Astrocyte (in vitro differentiated cells and primary cell): ENCODE measurements around the gene GNB1. TPM values are rescaled to one million over a fixed set of nuclear protein-coding genes. Genes with fewer than 3 reads are reported as not detected.

Source experiments
- DNase-seq: peaks from one replicate; pipeline ENCODE4 v3.0.0-alpha.2; 2010; ENCODE audit warnings: low read depth
- FAIRE-seq: peaks from 2 replicates; lab custom pipeline; 2011; peaks lifted over from hg19 to GRCh38; lab: Jason Lieb, UNC
- H2AFZ ChIP-seq: 2 replicates; pipeline ENCODE4 v1.6.0; 2012; ENCODE audit warnings: low read depth, low read length, inconsistent platforms
- H3K27ac ChIP-seq: 2 replicates; pipeline ENCODE4 v1.5.1; 2011; ENCODE audit warnings: low read depth, low read length, inconsistent platforms
- H3K27me3 ChIP-seq: 2 replicates; pipeline ENCODE4 v1.6.0; 2011; ENCODE audit warnings: low read length, inconsistent platforms; ENCODE audit not compliant: insufficient read depth
- H3K36me3 ChIP-seq: 2 replicates; pipeline ENCODE4 v1.5.1; 2011; ENCODE audit warnings: low read length, inconsistent platforms; ENCODE audit not compliant: insufficient read depth
- H3K4me1 ChIP-seq: 2 replicates; pipeline ENCODE4 v1.5.1; 2011; ENCODE audit warnings: low read length, inconsistent platforms; ENCODE audit not compliant: insufficient read depth
- H3K4me2 ChIP-seq: 2 replicates; pipeline ENCODE4 v1.6.0; 2012; ENCODE audit warnings: low read length, inconsistent platforms
- H3K4me3 ChIP-seq: 2 replicates; pipeline ENCODE4 v1.5.1; 2011; ENCODE audit warnings: low read depth, mild to moderate bottlenecking, low read length, inconsistent platforms; ENCODE audit not compliant: insufficient read depth
- H3K79me2 ChIP-seq: 2 replicates; pipeline ENCODE4 v1.6.0; 2012; ENCODE audit warnings: mild to moderate bottlenecking, low read length, inconsistent platforms; ENCODE audit not compliant: insufficient read depth
- H3K9ac ChIP-seq: 2 replicates; pipeline ENCODE4 v1.6.0; 2012; ENCODE audit warnings: mild to moderate bottlenecking, low read length, inconsistent platforms
- H3K9me3 ChIP-seq: 2 replicates; pipeline ENCODE4 v1.5.1; 2012; ENCODE audit warnings: low read depth, mild to moderate bottlenecking, low read length, inconsistent platforms; ENCODE audit not compliant: insufficient read depth
- H4K20me1 ChIP-seq: 2 replicates; pipeline ENCODE4 v1.6.0; 2012; ENCODE audit warnings: low read length, inconsistent platforms; ENCODE audit not compliant: insufficient read depth
- H3K27ac Mint-ChIP-seq: one replicate; pipeline ENCODE4 v1.8.0; 2021; ENCODE audit warnings: mild to moderate bottlenecking, mixed read lengths; ENCODE audit not compliant: unreplicated experiment
- H3K27me3 Mint-ChIP-seq: one replicate; pipeline ENCODE4 v1.8.0; 2021; ENCODE audit warnings: low read depth, mixed read lengths; ENCODE audit not compliant: unreplicated experiment
- H3K36me3 Mint-ChIP-seq: one replicate; pipeline ENCODE4 v1.8.0; 2021; ENCODE audit warnings: low read depth, mixed read lengths; ENCODE audit not compliant: unreplicated experiment
- H3K4me1 Mint-ChIP-seq: one replicate; pipeline ENCODE4 v1.8.0; 2021; ENCODE audit warnings: low read depth, mixed read lengths; ENCODE audit not compliant: unreplicated experiment
- H3K4me3 Mint-ChIP-seq: one replicate; pipeline ENCODE4 v1.8.0; 2021; ENCODE audit warnings: mild to moderate bottlenecking, moderate library complexity, mixed read lengths; ENCODE audit not compliant: unreplicated experiment
- H3K9me3 Mint-ChIP-seq: one replicate; pipeline ENCODE4 v1.8.0; 2021; ENCODE audit warnings: mild to moderate bottlenecking, mixed read lengths; ENCODE audit not compliant: unreplicated experiment
- EZH2 ChIP-seq: IDR thresholded peaks from 2 replicates; pipeline ENCODE4 v1.6.1; 2012; ENCODE audit warnings: mild to moderate bottlenecking, low read length, inconsistent platforms; ENCODE audit not compliant: insufficient read depth
- total RNA-seq: library from RNA; stranded (reverse); gene quantifications from 2 replicates; pipeline ENCODE4 v1.2.1, GENCODE V29; 2021
- TF ChIP-seq, protein P1 (sequence below): IDR thresholded peaks from 2 replicates; pipeline ENCODE4 v1.5.1; 2011; ENCODE audit warnings: low read depth, mild to moderate bottlenecking, inconsistent platforms, low read length, moderate library complexity; ENCODE audit not compliant: insufficient read depth

Gene GNB1
- total RNA-seq, 1 donor from 2014 or later = 602 TPM

DNA sequence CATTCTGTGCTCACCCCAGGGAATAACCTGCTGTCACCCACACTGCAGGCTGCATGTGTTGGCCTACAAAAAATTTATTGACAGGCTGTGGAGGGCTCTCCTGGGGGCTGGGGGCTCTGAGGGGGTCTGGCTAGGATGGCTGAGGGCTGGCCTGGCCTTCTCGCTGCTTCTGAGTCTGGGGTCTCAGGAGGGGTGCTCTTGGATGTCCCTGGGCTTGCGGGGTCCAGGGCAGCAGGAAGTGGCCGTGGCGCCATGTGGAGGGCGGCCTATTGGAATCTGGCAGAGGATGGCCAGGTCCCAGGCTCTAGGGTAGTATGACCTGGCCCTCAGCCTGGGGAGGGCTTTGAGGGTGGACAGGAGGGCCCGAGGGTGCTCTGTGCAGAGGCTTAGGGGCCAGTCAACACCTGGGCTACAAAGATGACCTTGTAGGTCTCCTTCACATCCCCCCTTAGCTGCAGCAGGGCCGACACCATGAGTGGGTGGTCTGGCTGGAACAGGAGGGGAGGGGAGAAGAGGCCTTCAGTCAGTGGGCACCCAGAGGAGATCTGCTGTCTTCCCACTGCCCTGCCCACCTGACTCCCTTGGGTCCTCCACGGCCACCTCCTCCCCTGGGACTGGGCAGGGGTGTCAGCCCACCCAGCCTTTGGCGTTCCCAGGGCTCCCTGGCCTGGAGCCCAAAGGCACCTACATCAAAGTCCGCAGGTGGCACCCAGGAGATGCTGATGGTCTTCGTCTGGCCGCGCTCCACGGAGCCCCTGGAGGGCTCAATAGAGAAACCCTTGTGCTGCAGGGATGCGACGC, 31.2 kb upstream of the GNB1 start:
- H3K9me3 ChIP-seq = no peaks in the 10 kb centered on the region
- no peak for TF ChIP-seq EZH2
- TF ChIP-seq, protein P1, sequence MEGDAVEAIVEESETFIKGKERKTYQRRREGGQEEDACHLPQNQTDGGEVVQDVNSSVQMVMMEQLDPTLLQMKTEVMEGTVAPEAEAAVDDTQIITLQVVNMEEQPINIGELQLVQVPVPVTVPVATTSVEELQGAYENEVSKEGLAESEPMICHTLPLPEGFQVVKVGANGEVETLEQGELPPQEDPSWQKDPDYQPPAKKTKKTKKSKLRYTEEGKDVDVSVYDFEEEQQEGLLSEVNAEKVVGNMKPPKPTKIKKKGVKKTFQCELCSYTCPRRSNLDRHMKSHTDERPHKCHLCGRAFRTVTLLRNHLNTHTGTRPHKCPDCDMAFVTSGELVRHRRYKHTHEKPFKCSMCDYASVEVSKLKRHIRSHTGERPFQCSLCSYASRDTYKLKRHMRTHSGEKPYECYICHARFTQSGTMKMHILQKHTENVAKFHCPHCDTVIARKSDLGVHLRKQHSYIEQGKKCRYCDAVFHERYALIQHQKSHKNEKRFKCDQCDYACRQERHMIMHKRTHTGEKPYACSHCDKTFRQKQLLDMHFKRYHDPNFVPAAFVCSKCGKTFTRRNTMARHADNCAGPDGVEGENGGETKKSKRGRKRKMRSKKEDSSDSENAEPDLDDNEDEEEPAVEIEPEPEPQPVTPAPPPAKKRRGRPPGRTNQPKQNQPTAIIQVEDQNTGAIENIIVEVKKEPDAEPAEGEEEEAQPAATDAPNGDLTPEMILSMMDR = no peak
- H2AFZ ChIP-seq = no peak overlapping the region
- FAIRE-seq (no peak), DNase-seq (no peak)
- H3K9me3 Mint-ChIP-seq = no peaks in the 10 kb centered on the region
- no peaks in the 10 kb centered on the region for H3K4me1 Mint-ChIP-seq
- no peak overlapping the region for H3K4me2 ChIP-seq
- H3K27me3 ChIP-seq = no peaks in the 10 kb centered on the region
- peaks cover 15% of the 10 kb centered on the region for H3K27me3 Mint-ChIP-seq
- H3K9ac ChIP-seq = no peak overlapping the region
- no peaks in the 10 kb centered on the region for H3K36me3 Mint-ChIP-seq
- no peak overlapping the region for H3K4me3 ChIP-seq
- H3K27ac Mint-ChIP-seq = no peak overlapping the region
- no peaks in the 10 kb centered on the region for H3K36me3 ChIP-seq
- H4K20me1 ChIP-seq = no peaks in the 10 kb centered on the region
- H3K79me2 ChIP-seq = no peaks in the 10 kb centered on the region
- no peak overlapping the region for H3K4me3 Mint-ChIP-seq
- peaks cover 6% of the 10 kb centered on the region for H3K4me1 ChIP-seq
- H3K27ac ChIP-seq = no peak overlapping the region

DNA sequence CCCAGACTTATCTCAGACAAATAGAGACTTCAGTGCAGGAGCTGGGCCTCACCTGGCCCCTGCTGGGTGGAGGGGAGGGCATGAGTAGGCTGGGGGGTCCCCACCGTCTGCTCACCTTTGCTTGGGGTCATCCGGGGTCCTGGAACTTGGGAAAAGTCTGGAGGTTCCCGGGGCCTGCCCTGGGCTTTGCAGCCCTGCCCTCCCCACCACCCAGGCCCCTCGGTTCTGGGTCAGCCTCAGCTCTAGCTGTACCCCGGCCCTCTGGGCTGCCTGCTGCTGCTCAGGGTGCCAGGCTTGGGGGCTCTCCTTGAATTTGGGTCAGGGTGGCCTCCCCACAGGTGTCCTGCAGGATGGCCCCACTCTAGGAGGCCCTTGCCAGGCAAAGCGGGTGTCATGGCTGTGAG, 30.6 kb upstream of the GNB1 start:
- TF ChIP-seq EZH2 = no peak
- TF ChIP-seq, protein P1 = no peak
- no peaks in the 10 kb centered on the region for H3K36me3 Mint-ChIP-seq

More for the DNA sequence above, 30.6 kb upstream of the GNB1 start:
- Histone ChIP-seq H3K36me3 (no peaks in the 10 kb centered on the region), H3K4me3 (no peak overlapping the region), H3K4me1 (peaks cover 6% of the 10 kb centered on the region), H3K79me2 (no peaks in the 10 kb centered on the region), H3K9ac (no peak overlapping the region), H3K9me3 (no peaks in the 10 kb centered on the region), H3K27me3 (no peaks in the 10 kb centered on the region), H4K20me1 (no peaks in the 10 kb centered on the region), H3K27ac (no peak overlapping the region), H2AFZ (no peak overlapping the region), H3K4me2 (no peak overlapping the region)
- FAIRE-seq = no peak
- no peak for DNase-seq
- Mint-ChIP-seq H3K4me3 (no peak overlapping the region), H3K4me1 (no peaks in the 10 kb centered on the region), H3K27me3 (peaks cover 17% of the 10 kb centered on the region), H3K9me3 (no peaks in the 10 kb centered on the region), H3K27ac (no peak overlapping the region)
